ENCODE measurements around the gene OMP. TPM values are rescaled to one million over a fixed set of nuclear protein-coding genes. Genes with fewer than 3 reads are reported as not detected.

OMP gene
- total and polyA plus RNA-seq, 2 of the 4 experiments (the other 2 are of a cell fraction) = 0.27 TPM; not detected in 1

GRCh38 chr11:77120571-77120970 lies 17.9 kb downstream of the OMP start:
- no peak for TF ChIP-seq CHD1 (IDR thresholded peaks at IDR 0.05; ENCODE audit: low read depth, low read length)
- no peak for TF ChIP-seq SMC3 (IDR thresholded peaks at IDR 0.05; ENCODE audit: low read depth, low read length)
- no peak for TF ChIP-seq RCOR1 (IDR thresholded peaks at IDR 0.05; ENCODE audit: insufficient replicate concordance, low read length)
- no peak for TF ChIP-seq MAFK (IDR thresholded peaks at IDR 0.05; ENCODE audit: low read depth, low read length)
- H3K27me3 ChIP-seq (ENCODE audit: control insufficient read depth, insufficient read depth, low read length) = no peaks in the 10 kb centered on the region
- no peak overlapping the region for H3K23ac ChIP-seq (ENCODE audit: low read depth, low read length)
- no peak overlapping the region for H2AK5ac ChIP-seq (ENCODE audit: low read depth, low read length)
- no peak overlapping the region for H3K18ac ChIP-seq (ENCODE audit: low read depth, low read length)
- H3K9me1 ChIP-seq (ENCODE audit: insufficient read depth, low read length) = no peaks in the 10 kb centered on the region; the same call in none of the 2 replicates
- DNase-seq (no peak), ATAC-seq (ENCODE audit: low read depth) (no peak)
- H4K20me1 ChIP-seq (ENCODE audit: insufficient read depth, low read length) = no peaks in the 10 kb centered on the region
- H4K5ac ChIP-seq (ENCODE audit: low read depth, low read length) = no peak overlapping the region
- H3K4me1 ChIP-seq (ENCODE audit: control insufficient read depth, insufficient read depth, low read length) = no peaks in the 10 kb centered on the region
- no CpG with 5 or more reads among the region's 19 CpGs for WGBS, 2 experiments (ENCODE audit: extremely low coverage in 2 of 2, insufficient read length in 1 of 2)
- no peak overlapping the region for H3K9ac ChIP-seq (ENCODE audit: low read depth, low read length)
- H2BK15ac ChIP-seq (ENCODE audit: low read depth, low read length) = no peak overlapping the region
- no peaks in the 10 kb centered on the region for H3K9me3 ChIP-seq (ENCODE audit: control insufficient read depth, insufficient read depth, low read length)
- no peak overlapping the region for H3K27ac ChIP-seq (ENCODE audit: insufficient read depth, low read length)
- dilution Hi-C loops (cut with HindIII; ENCODE audit: low sequenced_read_pairs, unreplicated experiment) (no loop called here), intact Hi-C loops (cut with micrococcal nuclease) (no loop called here), in situ Hi-C loops (cut with MboI; ENCODE audit: low sequenced_read_pairs) (loop anchor here (10.0 kb wide), 1 partner anchor 64 kb away; no protein-coding TSS in a partner anchor)
- no peak overlapping the region for H2AK9ac ChIP-seq (replicated peaks; ENCODE audit: low read depth, low read length, poor library complexity)
- POLR2A ChIA-PET (ENCODE audit: unreplicated experiment) = no interaction called here
- H2BK5ac ChIP-seq (ENCODE audit: low read depth, low read length, poor library complexity, severe bottlenecking) = no peak overlapping the region
- H4K8ac ChIP-seq (ENCODE audit: low read depth in 2 of 2, low read length in 2 of 2) = no peak overlapping the region
- CTCF ChIA-PET = no interaction called here
- no peak overlapping the region for H2AFZ ChIP-seq (replicated peaks; ENCODE audit: low read length, poor library complexity)
- no TSS peak for BruUV-seq (replicated peaks)
- H2BK120ac ChIP-seq (ENCODE audit: low read depth, low read length) = no peak overlapping the region
- no peak overlapping the region for H4K91ac ChIP-seq (ENCODE audit: insufficient read depth, low read depth, low read length)
- no peaks in the 10 kb centered on the region for H3K79me1 ChIP-seq (ENCODE audit: low read depth in 1 of 2, low read length in 2 of 2)
- no peak overlapping the region for H3K56ac ChIP-seq (ENCODE audit: extremely low read depth, insufficient read depth, low read length)
- H3K4ac ChIP-seq (ENCODE audit: low read depth, low read length) = no peak overlapping the region
- H3K14ac ChIP-seq (replicated peaks; ENCODE audit: low read depth, low read length) = no peak overlapping the region
- no peak overlapping the region for H2BK20ac ChIP-seq (ENCODE audit: low read depth, low read length)
- peaks cover 29% of the 10 kb centered on the region; the same call in 1 of the 2 replicates for H3K36me3 ChIP-seq (ENCODE audit: control insufficient read depth, insufficient read depth, low read length)
- no peak overlapping the region for H3K4me2 ChIP-seq (ENCODE audit: low read depth, low read length)
- no peak overlapping the region for H3K4me3 ChIP-seq (ENCODE audit: insufficient read depth, low read depth, low read length)

Measured in IMR-90 (cell line).